H1 (cell line): ENCODE results near the gene ARSA. TPM values are rescaled to one million over a fixed set of nuclear protein-coding genes. Genes with fewer than 3 reads are reported as not detected.

Experiments
- CTCF ChIA-PET: fragments of 300-600 bp; sonication (Branson Sonifier 250); formaldehyde crosslinking; loops from one replicate; lab custom pipeline; 2021; ENCODE audit not compliant: partially characterized antibody; lab: Charles Lee
- POLR2A ChIA-PET: fragments of 300-600 bp; sonication (Branson Sonifier 250); formaldehyde crosslinking; loops from one replicate; lab custom pipeline; 2021; ENCODE audit warnings: inconsistent platforms; ENCODE audit not compliant: partially characterized antibody; lab: Charles Lee
- DNase-seq, 2 experiments: peaks; one replicate each; pipeline versions ENCODE4 v3.0.0 to v3.0.0-alpha.2; 2010 to 2022; ENCODE audit warnings: low spot score in 2 of 2, low read depth in 1 of 2, mixed read lengths in 1 of 2
- FAIRE-seq: peaks from 2 replicates; lab custom pipeline; 2011; peaks lifted over from hg19 to GRCh38; lab: Jason Lieb, UNC
- H2AFZ ChIP-seq: 2 replicates; pipeline ENCODE4 v1.8.1; 2012; ENCODE audit warnings: low read length, inconsistent platforms
- H2AK5ac ChIP-seq: 2 replicates; pipeline ENCODE4 v1.6.1; 2013; ENCODE audit warnings: low read depth, low read length
- H2BK120ac ChIP-seq: replicated peaks from 2 replicates; pipeline ENCODE3; 2013; ENCODE audit warnings: low read depth, low read length, inconsistent platforms
- H2BK12ac ChIP-seq: 2 replicates; pipeline ENCODE4 v1.6.1; 2013; ENCODE audit warnings: low read depth, low read length
- H2BK15ac ChIP-seq: 2 replicates; pipeline ENCODE4 v1.6.1; 2013; ENCODE audit warnings: low read length
- H2BK20ac ChIP-seq: 2 replicates; pipeline ENCODE4 v1.6.1; 2013; ENCODE audit warnings: low read length
- H2BK5ac ChIP-seq: 2 replicates; pipeline ENCODE4 v1.6.1; 2013; ENCODE audit warnings: low read depth, low read length
- H3K14ac ChIP-seq: 2 replicates; pipeline ENCODE4 v1.6.1; 2013; ENCODE audit warnings: inconsistent platforms; ENCODE audit not compliant: insufficient read length
- H3K18ac ChIP-seq: 2 replicates; pipeline ENCODE4 v1.6.1; 2013; ENCODE audit warnings: low read length; ENCODE audit errors: extremely low read depth
- H3K23ac ChIP-seq: 2 replicates; pipeline ENCODE4 v1.6.1; 2013; ENCODE audit warnings: inconsistent platforms; ENCODE audit not compliant: insufficient read length
- H3K23me2 ChIP-seq: 2 replicates; pipeline ENCODE4 v1.6.1; 2013; ENCODE audit warnings: low read depth, low read length
- H3K27ac ChIP-seq: 2 replicates; pipeline ENCODE4 v1.6.1; 2011; ENCODE audit warnings: low read depth, low read length, inconsistent platforms
- H3K27me3 ChIP-seq, 4 experiments: replicated peaks in 1 of 4; 1 replicate in 1 of 4; 2 replicates in 3 of 4; pipeline versions ENCODE4 v1.6.1 to v1.8.1; 2011 to 2013; ENCODE audit warnings: low read length in 3 of 4, mild to moderate bottlenecking in 3 of 4, inconsistent platforms in 2 of 4, mixed read lengths in 2 of 4, moderate library complexity in 1 of 4; ENCODE audit not compliant: control insufficient read depth in 3 of 4, insufficient read depth in 3 of 4; ENCODE audit errors: extremely low read depth in 1 of 4
- H3K36me3 ChIP-seq, 4 experiments: 2 replicates each; pipeline versions ENCODE4 v1.6.1 to v1.8.1; 2011 to 2013; ENCODE audit warnings: mild to moderate bottlenecking in 4 of 4, low read length in 3 of 4, moderate library complexity in 2 of 4, control low read depth in 1 of 4, inconsistent platforms in 1 of 4; ENCODE audit not compliant: insufficient read depth in 4 of 4, control insufficient read depth in 2 of 4
- H3K4ac ChIP-seq: replicated peaks from 2 replicates; pipeline ENCODE3; 2013; ENCODE audit warnings: low read length, low read depth, mixed read lengths, inconsistent platforms; ENCODE audit not compliant: insufficient read length
- H3K4me1 ChIP-seq, 4 experiments: replicated peaks in 1 of 4; 1 replicate in 1 of 4; 2 replicates in 3 of 4; pipeline versions ENCODE4 v1.6.1 to v1.8.1; 2011 to 2013; ENCODE audit warnings: low read length in 3 of 4, inconsistent platforms in 2 of 4, mixed read lengths in 1 of 4; ENCODE audit not compliant: insufficient read depth in 4 of 4, control insufficient read depth in 3 of 4
- H3K4me2 ChIP-seq, 2 experiments: 2 replicates each; pipeline versions ENCODE4 v1.6.1 to v1.8.1; 2011 to 2013; ENCODE audit warnings: low read depth in 2 of 2, low read length in 2 of 2, control low read depth in 1 of 2, inconsistent platforms in 1 of 2, mild to moderate bottlenecking in 1 of 2; ENCODE audit not compliant: insufficient read depth in 1 of 2
- H3K4me3 ChIP-seq, 4 experiments: fragments of 200-600, 300-600 bp in 1 of 4; sonication (generic), shearing (Covaris generic), sonication (Bioruptor Twin) in 1 of 4; 2 replicates each; pipeline versions ENCODE4 v1.5.1 to v1.8.1; 2011 to 2016; ENCODE audit warnings: low read length in 4 of 4, low read depth in 3 of 4, control low read depth in 2 of 4, inconsistent platforms in 2 of 4, mild to moderate bottlenecking in 2 of 4, mixed read lengths in 1 of 4, moderate library complexity in 1 of 4; ENCODE audit not compliant: insufficient read depth in 2 of 4; ENCODE audit errors: extremely low read depth in 1 of 4
- H3K56ac ChIP-seq: replicated peaks from 2 replicates; pipeline ENCODE3; 2013; ENCODE audit warnings: low read depth, mild to moderate bottlenecking, mixed read lengths, low read length, inconsistent platforms; ENCODE audit not compliant: insufficient read length
- H3K79me1 ChIP-seq: 2 replicates; pipeline ENCODE4 v1.6.1; 2013; ENCODE audit warnings: low read depth, low read length, control low read depth
- H3K79me2 ChIP-seq, 2 experiments: 2 replicates each; pipeline versions ENCODE4 v1.6.1 to v1.8.1; 2012 to 2013; ENCODE audit warnings: low read length in 2 of 2, mild to moderate bottlenecking in 2 of 2, inconsistent platforms in 1 of 2; ENCODE audit not compliant: insufficient read depth in 2 of 2, control insufficient read depth in 1 of 2
- H3K9ac ChIP-seq, 4 experiments: replicated peaks in 1 of 4; 1 replicate in 1 of 4; 2 replicates in 3 of 4; pipeline versions ENCODE4 v1.6.1 to v1.8.1; 2011 to 2013; ENCODE audit warnings: low read depth in 3 of 4, low read length in 3 of 4, control low read depth in 2 of 4, mild to moderate bottlenecking in 2 of 4, moderate library complexity in 2 of 4, inconsistent platforms in 1 of 4; ENCODE audit errors: extremely low read depth in 1 of 4
- H3K9me3 ChIP-seq, 2 experiments: 2 replicates each; pipeline versions ENCODE4 v1.6.1 to v1.8.1; 2012 to 2013; ENCODE audit warnings: mild to moderate bottlenecking in 2 of 2, moderate library complexity in 2 of 2, control low read depth in 1 of 2, inconsistent platforms in 1 of 2, low read depth in 1 of 2, low read length in 1 of 2, mixed read lengths in 1 of 2; ENCODE audit not compliant: insufficient read depth in 2 of 2
- H4K20me1 ChIP-seq, 2 experiments: replicated peaks in 1 of 2; 2 replicates each; pipeline versions ENCODE3 to v1.8.1; 2011 to 2013; ENCODE audit warnings: inconsistent platforms in 2 of 2, low read length in 2 of 2, mild to moderate bottlenecking in 1 of 2; ENCODE audit not compliant: insufficient read depth in 2 of 2, control insufficient read depth in 1 of 2
- H4K5ac ChIP-seq: 2 replicates; pipeline ENCODE4 v1.6.1; 2013; ENCODE audit warnings: low read length, low read depth, mixed read lengths, inconsistent platforms; ENCODE audit not compliant: insufficient read length
- H4K8ac ChIP-seq: 2 replicates; pipeline ENCODE4 v1.8.0; 2013; ENCODE audit warnings: mild to moderate bottlenecking, moderate library complexity, low read length, inconsistent platforms; ENCODE audit not compliant: insufficient read depth; ENCODE audit errors: extremely low read depth
- H4K91ac ChIP-seq: replicated peaks from 2 replicates; pipeline ENCODE3; 2013; ENCODE audit warnings: low read length, mixed read lengths, inconsistent platforms; ENCODE audit not compliant: insufficient read length
- ASH2L ChIP-seq: fragments of 200-600, 300-600 bp; sonication (generic); IDR thresholded peaks from one replicate; pipeline ENCODE4 v1.7.1; 2017; ENCODE audit warnings: low read length
- SAP30 ChIP-seq: fragments of 300-600 bp; sonication (generic); IDR thresholded peaks from 2 replicates; pipeline ENCODE4 v1.7.1; 2012; ENCODE audit warnings: low read length, moderate library complexity, mild to moderate bottlenecking, inconsistent platforms; ENCODE audit not compliant: insufficient read depth, insufficient replicate concordance
- TAF7 ChIP-seq: optimal IDR thresholded peaks from 2 replicates; pipeline ENCODE3; 2011; ENCODE audit warnings: low read depth, mild to moderate bottlenecking, inconsistent platforms, low read length, moderate library complexity, borderline replicate concordance
- TEAD4 ChIP-seq: IDR thresholded peaks from 2 replicates; pipeline ENCODE4 v1.6.1; 2012; ENCODE audit warnings: low read depth, low read length, inconsistent platforms, mixed read lengths
- WGBS, 2 experiments: shearing (Covaris generic) in 1 of 2; methylation state at CpG; one replicate each; pipeline versions ENCODE4 v1.1.6 to v1.1.7; 2013 to 2015; ENCODE audit warnings: low lambda C conversion rate in 2 of 2, mixed read lengths in 2 of 2, inconsistent platforms in 1 of 2, low coverage in 1 of 2, missing lambda C conversion rate in 1 of 2; ENCODE audit not compliant: insufficient replicate concordance in 2 of 2, insufficient coverage in 1 of 2, insufficient read length in 1 of 2; ENCODE audit errors: extremely low coverage in 1 of 2, missing lambda C conversion rate in 1 of 2; 5-methylcytosine and 5-hydroxymethylcytosine counted together
- polyA plus RNA-seq, 7 experiments: library from polyadenylated mRNA; depleted of rRNA in 3 of 7; stranded (reverse) in 5 of 7; unstranded in 2 of 7; fragments of >200 nt in 5 of 7; fragments of 200-250 nt in 2 of 7; gene quantifications; 1 replicate in 5 of 7; 2 replicates in 1 of 7; 4 replicates in 1 of 7; pipeline versions ENCODE4 v1.2.1 to v1.2.3, GENCODE V29; 2011 to 2013; ENCODE audit warnings: missing spikeins in 2 of 7, mixed read lengths in 2 of 7
- total RNA-seq: library from RNA; stranded (reverse); fragmentation: NEBNext Ultra II Directional; extraction: Animal tissue kit (Norgen Biotek cat#: 25700); gene quantifications from 2 replicates; pipeline ENCODE4 v1.2.1, GENCODE V29; 2021
- TF ChIP-seq, protein P1 (sequence below), 3 experiments: IDR thresholded peaks; 1 replicate in 2 of 3; 2 replicates in 1 of 3; pipeline versions ENCODE4 v1.5.1 to v1.6.1; 2011; ENCODE audit warnings: low read length in 3 of 3, mild to moderate bottlenecking in 3 of 3, inconsistent platforms in 2 of 3, low read depth in 1 of 3, moderate library complexity in 1 of 3; ENCODE audit not compliant: insufficient read depth in 1 of 3; ENCODE audit errors: control extremely low read depth in 1 of 3
- TF ChIP-seq, protein P2 (sequence below): IDR thresholded peaks from 2 replicates; pipeline ENCODE4 v1.6.1; 2012; ENCODE audit warnings: low read length, inconsistent platforms

ARSA gene
- total and polyA plus RNA-seq, 2 of the 8 experiments (the other 6 are each of a cell fraction or from before 2014, with no cell fraction given), result 9.8 to 10.1 TPM

GRCh38 chr22:50621948-50622722 is 5.8 kb downstream of the ARSA start:
- peaks cover 0 to 7% of the 10 kb centered on the region in 2 experiments for H4K20me1 ChIP-seq
- TF ChIP-seq, protein P1, sequence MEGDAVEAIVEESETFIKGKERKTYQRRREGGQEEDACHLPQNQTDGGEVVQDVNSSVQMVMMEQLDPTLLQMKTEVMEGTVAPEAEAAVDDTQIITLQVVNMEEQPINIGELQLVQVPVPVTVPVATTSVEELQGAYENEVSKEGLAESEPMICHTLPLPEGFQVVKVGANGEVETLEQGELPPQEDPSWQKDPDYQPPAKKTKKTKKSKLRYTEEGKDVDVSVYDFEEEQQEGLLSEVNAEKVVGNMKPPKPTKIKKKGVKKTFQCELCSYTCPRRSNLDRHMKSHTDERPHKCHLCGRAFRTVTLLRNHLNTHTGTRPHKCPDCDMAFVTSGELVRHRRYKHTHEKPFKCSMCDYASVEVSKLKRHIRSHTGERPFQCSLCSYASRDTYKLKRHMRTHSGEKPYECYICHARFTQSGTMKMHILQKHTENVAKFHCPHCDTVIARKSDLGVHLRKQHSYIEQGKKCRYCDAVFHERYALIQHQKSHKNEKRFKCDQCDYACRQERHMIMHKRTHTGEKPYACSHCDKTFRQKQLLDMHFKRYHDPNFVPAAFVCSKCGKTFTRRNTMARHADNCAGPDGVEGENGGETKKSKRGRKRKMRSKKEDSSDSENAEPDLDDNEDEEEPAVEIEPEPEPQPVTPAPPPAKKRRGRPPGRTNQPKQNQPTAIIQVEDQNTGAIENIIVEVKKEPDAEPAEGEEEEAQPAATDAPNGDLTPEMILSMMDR (IDR thresholded peaks at IDR 0.05; ENCODE audit: control extremely low read depth in 1 of 3, insufficient read depth in 1 of 3, low read depth in 1 of 3, low read length in 3 of 3), result peak; percentile 34 to 38 (median 35); a peak in 3 of 4 replicates
- TF ChIP-seq ASH2L, result no peak
- no peak for TF ChIP-seq TAF7
- TF ChIP-seq, protein P2, sequence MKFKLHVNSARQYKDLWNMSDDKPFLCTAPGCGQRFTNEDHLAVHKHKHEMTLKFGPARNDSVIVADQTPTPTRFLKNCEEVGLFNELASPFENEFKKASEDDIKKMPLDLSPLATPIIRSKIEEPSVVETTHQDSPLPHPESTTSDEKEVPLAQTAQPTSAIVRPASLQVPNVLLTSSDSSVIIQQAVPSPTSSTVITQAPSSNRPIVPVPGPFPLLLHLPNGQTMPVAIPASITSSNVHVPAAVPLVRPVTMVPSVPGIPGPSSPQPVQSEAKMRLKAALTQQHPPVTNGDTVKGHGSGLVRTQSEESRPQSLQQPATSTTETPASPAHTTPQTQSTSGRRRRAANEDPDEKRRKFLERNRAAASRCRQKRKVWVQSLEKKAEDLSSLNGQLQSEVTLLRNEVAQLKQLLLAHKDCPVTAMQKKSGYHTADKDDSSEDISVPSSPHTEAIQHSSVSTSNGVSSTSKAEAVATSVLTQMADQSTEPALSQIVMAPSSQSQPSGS, result no peak
- TF ChIP-seq SAP30, result no peak
- 0 out of 2 replicates have a peak, but pooled peaks have one; percentile 33 for TF ChIP-seq TEAD4

More at GRCh38 chr22:50621948-50622722, 5.8 kb downstream of the ARSA start:
- no peak overlapping the region for H4K5ac ChIP-seq
- no peaks in the 10 kb centered on the region for H3K9me3 ChIP-seq
- H3K27ac ChIP-seq, result no peak overlapping the region; the same call in 1 of the 2 replicates
- ChIA-PET CTCF (interaction anchor here (1.0 to 15.7 kb wide), 15 partner anchors 9 to 125 kb away, joined by 3 to 281 read pairs (median 11); partner anchors contain the start of genes CPT1B, SCO2 and SYCE3), POLR2A (interaction anchor here (0.6 kb wide), 1 partner anchor 727 kb away, joined by 4 read pairs; no protein-coding TSS in a partner anchor)
- H2BK12ac ChIP-seq, result no peak overlapping the region
- no peak overlapping the region for H3K9ac ChIP-seq
- H2BK120ac ChIP-seq, result no peak overlapping the region
- 77% methylated on average over 18 of the region's 18 CpGs; no CpG with 5 or more reads in 1 of the 2 experiments for WGBS, 2 experiments
- H2AK5ac ChIP-seq, result no peak overlapping the region
- H3K4me3 ChIP-seq, result no peak overlapping the region
- no peak overlapping the region for H3K18ac ChIP-seq
- peaks cover 0 to 12% (median 7%) of the 10 kb centered on the region in 4 experiments; a peak in 6 of 7 replicates for H3K4me1 ChIP-seq
- no peaks in the 10 kb centered on the region for H3K36me3 ChIP-seq
- H3K23ac ChIP-seq, result no peak overlapping the region
- no peak overlapping the region for H4K8ac ChIP-seq
- no peak overlapping the region for H2BK20ac ChIP-seq
- no peak overlapping the region for H2AFZ ChIP-seq
- FAIRE-seq (no peak), DNase-seq (peak in 1 of 2 experiments; percentile 50)
- H3K14ac ChIP-seq, result no peak overlapping the region
- peaks cover 0 to 4% (median 2%) of the 10 kb centered on the region in 4 experiments; a peak in 4 of 7 replicates for H3K27me3 ChIP-seq
- H3K4ac ChIP-seq, result no peak overlapping the region
- no peaks in the 10 kb centered on the region for H3K79me2 ChIP-seq
- no peaks in the 10 kb centered on the region for H3K79me1 ChIP-seq
- no peak overlapping the region for H3K56ac ChIP-seq
- H2BK5ac ChIP-seq, result no peak overlapping the region
- peak overlapping the region; percentile 73 for H4K91ac ChIP-seq
- H3K4me2 ChIP-seq, result peak overlapping the region in 1 of 2 experiments; percentile 21; a peak in 1 of 4 replicates
- no peak overlapping the region for H2BK15ac ChIP-seq
- peaks cover 2% of the 10 kb centered on the region; the same call in 1 of the 2 replicates for H3K23me2 ChIP-seq
